ENCODE results near the gene MICALL1.

GRCh38 chr22:37905534-37906363, at the start of gene MICALL1:
- TF ChIP-seq, protein P1, sequence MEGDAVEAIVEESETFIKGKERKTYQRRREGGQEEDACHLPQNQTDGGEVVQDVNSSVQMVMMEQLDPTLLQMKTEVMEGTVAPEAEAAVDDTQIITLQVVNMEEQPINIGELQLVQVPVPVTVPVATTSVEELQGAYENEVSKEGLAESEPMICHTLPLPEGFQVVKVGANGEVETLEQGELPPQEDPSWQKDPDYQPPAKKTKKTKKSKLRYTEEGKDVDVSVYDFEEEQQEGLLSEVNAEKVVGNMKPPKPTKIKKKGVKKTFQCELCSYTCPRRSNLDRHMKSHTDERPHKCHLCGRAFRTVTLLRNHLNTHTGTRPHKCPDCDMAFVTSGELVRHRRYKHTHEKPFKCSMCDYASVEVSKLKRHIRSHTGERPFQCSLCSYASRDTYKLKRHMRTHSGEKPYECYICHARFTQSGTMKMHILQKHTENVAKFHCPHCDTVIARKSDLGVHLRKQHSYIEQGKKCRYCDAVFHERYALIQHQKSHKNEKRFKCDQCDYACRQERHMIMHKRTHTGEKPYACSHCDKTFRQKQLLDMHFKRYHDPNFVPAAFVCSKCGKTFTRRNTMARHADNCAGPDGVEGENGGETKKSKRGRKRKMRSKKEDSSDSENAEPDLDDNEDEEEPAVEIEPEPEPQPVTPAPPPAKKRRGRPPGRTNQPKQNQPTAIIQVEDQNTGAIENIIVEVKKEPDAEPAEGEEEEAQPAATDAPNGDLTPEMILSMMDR (IDR thresholded peaks at IDR 0.05) = no peak
- TF ChIP-seq POLR2A (IDR thresholded peaks at IDR 0.05) (no peak), EP300 (IDR thresholded peaks at IDR 0.05) (no peak), POLR2AphosphoS5 (IDR thresholded peaks at IDR 0.05) (peak in 2 of 4 donors; percentile 56 to 63)

Data from sigmoid colon (tissue), 4 donors.